GM19463 (cell line): ENCODE data around the gene SPON1.
"Not testable (repeated sequence)": the region's sequence is repeated elsewhere in the genome, so short reads cannot be mapped to it uniquely, and the experiment has no call there.

Experiments
- ATAC-seq: cut with Tn5 transposase; IDR thresholded peaks from one replicate; pipeline ENCODE4 v1.9.1; 2021; ENCODE audit warnings: mild to moderate bottlenecking, moderate library complexity; ENCODE audit not compliant: unreplicated experiment

The SPON1 gene

GRCh38 chr11:14114269-14114668 is 151.7 kb downstream of the SPON1 start:
- no peak for ATAC-seq

DNA sequence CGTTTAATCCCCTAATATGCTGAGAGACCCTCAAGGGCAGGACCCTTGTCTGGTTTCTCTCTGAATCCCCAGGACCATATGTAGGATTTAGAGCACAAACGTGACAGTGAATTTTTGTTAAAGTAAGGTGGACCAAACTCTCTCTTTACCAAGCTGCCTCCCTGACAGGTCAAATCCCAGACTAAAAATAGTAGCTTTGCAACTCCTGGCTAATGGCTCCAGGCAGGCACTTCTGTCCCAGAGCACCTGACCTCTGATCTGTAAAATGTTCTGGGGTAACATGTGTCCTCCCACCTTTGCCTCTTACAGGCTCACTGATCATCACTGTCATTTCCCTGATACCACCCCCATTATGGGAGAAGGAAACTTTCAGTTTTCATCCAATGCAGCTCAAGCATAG is 152.3 kb downstream of the SPON1 start:
- no peak for ATAC-seq

DNA sequence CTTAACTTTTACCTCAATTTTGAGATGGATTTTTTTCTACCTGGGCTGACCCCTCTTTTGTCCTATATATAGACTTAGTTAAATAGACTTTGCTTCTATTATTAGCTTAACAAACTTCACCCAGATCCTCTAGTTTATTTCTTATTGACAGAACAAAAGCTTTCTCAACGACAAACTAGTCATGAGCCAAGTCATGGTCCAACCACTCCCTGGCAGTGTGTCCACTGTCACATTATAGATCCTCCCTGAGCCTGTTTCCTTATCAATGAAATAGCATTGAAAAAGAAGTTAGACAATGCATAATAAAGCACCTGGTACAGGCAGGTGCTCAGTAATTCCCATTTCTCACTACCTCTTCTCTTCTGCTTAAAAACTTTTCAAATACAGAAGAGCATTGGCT is 155.1 kb downstream of the SPON1 start:
- no peak for ATAC-seq

- ATAC-seq, result no peak
Measured at GRCh38 chr11:14118072-14118471, 155.5 kb downstream of the SPON1 start.

DNA sequence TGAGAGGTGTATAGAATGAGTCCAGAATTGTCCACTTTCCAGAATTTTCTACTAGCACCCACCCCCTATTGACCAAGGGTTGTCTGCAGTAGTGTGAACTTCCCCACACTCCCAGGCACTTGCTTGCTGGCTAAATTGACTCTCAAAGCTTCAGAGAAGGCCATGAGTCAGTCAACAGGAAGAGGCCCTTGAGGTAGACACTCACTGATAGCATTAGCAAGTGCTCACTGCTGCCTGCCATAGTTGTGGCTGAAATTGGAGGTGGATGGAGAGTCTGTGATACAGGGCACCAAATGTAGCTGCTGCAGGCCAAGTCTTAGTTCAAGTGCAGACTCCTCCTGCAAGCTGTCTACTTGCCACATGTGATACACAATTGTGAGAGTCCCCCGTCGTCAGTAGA is 156.8 kb downstream of the SPON1 start:
- ATAC-seq, result no peak

GRCh38 chr11:14124350-14124749 is 161.8 kb downstream of the SPON1 start:
- ATAC-seq, result no peak

GRCh38 chr11:14124886-14125285 is 162.4 kb downstream of the SPON1 start:
- no peak for ATAC-seq

DNA sequence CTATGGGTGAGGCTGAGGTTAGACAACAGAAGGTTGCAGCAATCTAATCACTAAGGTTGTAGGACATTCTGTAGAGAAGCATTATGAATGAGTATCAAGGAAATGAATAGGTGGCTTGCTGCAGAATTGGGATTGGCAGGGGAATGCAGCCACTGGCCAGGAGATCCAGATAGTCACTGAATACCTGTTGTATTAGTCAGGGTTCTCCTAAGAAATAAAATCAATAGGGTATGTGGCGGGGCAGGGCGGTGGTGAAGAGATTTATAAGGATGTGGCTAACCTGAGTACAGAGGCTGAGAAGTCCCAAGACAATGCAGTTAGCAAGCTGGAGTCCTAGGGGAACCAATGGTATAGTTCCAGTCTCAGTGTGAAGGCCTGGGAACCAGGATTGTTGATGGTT is 163.0 kb downstream of the SPON1 start:
- ATAC-seq, result no peak

DNA sequence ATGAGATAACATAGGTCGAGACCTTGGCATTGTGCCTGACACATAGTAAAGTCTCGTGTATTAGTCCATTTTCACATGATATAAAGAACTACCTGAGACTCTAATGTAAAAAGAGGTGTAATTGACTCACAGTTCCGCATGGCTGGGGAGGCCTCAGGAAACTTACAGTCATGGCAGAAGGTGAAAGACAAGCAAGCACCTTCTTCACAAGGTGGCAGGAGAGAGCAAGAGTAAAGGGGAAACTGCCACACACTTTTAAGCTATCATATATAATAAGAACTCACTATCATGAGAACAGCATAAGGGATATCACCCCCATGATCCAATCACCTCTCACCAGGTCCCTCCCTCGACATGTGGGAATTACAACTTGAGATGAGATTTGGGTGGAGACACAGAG is 165.2 kb downstream of the SPON1 start:
- no peak for ATAC-seq

- ATAC-seq, result no peak
Measured at GRCh38 chr11:14132312-14132711, 169.8 kb downstream of the SPON1 start.

DNA sequence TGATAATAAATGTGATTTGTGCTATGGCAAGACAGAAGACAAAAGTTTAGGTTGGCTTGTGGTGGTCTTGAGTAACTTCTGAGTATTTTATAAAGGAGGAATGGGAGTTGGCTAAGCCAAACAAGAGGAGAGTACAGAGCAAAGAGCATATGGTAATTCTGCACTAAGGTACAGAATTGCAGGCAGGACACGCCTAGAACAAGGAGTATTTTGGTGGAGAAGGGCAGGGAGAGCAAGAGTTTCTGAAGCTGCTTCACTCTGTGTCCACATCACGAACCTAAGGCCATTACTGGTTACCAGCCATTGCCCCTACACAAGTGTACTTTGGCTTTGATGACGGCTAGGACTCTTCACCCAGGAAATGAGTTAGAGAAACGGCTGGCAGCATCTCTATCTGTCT is 170.9 kb downstream of the SPON1 start:
- no peak for ATAC-seq

GRCh38 chr11:14136561-14136960 is 174.0 kb downstream of the SPON1 start:
- ATAC-seq, result no peak

DNA sequence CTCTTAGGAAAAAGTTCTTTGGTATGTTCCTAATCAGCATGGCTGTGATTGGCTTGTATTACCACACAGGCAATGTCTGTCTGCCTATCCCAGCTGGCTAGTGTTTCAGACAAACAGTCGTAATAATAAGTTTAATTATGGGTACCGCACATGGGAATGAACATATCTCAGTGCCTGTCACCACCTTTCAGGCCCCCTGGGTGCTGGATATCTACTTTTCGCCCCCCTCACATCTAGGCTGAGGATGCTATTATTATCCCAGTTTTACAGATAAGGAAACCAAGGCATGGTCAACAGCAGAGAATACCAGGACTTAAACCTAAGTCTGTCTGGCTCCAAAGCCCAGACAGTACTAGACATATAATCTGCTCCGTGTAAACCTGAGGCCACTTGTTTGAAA is 174.8 kb downstream of the SPON1 start:
- ATAC-seq, result no peak

DNA sequence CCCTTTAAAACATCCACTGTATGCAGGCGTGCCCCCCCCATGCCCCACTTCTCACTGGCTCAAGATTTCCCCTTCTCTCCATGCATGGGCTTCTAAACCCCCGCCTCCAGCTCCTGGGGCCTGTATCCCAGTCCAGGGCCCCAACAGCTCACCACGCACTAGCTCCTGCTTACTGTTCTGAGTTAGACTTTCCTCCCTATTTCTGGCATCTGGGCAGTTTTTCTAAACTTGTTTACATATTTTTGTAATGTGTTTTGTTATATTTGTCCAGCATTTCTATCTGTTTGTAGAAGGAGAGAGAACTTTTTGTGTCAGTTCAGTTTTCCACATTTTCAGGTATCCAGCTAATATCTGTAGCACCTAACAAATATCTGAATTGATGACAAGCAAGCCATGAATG is 178.5 kb downstream of the SPON1 start:
- ATAC-seq, result no peak

DNA sequence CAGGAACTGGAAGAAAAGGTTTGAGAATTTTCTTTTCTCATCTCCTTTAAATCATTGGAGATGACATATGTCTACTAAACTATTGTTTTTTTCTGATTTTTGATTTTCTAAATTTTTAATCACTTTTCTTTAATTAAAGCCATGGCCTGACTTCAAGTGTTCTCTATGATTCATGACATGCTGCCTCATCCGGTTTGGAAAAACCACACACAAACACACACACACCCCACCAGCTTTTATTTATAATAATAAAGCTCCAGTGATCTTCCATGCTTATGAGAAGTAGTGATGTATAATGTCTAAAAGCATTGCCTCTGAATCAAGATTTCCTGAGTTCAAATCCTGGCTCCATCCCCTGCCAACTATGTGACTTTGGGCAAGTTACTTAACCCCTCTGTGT is 179.2 kb downstream of the SPON1 start:
- ATAC-seq, result no peak

GRCh38 chr11:14144934-14145333 is 182.4 kb downstream of the SPON1 start:
- ATAC-seq, result no peak

DNA sequence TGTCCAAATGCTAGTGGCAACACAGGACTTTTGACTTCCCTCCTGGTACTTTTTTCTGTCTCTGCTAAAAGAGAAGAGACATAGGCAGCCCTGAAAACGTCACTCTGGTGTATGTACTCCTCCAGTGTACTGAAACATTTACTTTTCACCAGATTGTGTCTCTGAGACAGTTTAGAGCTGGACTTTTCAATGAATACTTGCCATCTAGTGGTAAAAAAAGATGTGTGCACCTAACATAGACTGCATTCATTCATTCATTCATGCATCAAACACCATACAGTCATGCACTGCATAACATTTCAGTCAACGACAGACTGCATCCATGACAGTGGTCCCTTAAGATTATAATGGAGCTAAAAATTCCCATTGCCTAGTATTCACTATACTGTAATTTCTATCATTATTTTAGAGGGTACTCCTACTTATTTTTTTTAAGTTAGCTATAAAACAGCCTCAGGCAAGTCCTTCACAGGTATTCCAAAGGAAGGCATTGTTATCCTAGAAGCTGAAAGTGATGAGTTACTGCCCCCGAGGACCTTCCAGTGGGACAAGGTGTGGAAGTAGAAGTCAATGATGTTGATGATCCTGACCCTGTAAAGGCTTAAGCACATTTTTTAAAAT is 186.2 kb downstream of the SPON1 start:
- ATAC-seq, result no peak

DNA sequence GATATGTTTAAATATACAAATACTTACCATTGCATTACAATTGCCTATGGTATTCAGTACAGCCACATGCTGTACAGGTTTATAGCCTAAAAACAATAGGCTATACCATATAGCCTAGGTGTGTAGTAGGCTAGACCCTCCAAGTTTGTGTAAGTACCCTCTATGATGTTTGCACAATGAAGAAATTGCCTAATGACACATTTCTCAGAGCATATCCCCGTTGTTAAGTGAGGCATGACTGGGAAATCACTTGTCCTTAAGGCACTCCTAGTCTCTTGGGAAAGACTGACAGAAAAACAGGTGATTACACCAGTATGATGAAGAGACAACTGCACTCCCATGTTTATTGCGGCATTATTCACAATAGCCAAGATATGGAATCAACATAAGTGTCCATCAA is 187.2 kb downstream of the SPON1 start:
- no peak for ATAC-seq

- no peak for ATAC-seq
Measured at GRCh38 chr11:14150878-14151277, 188.4 kb downstream of the SPON1 start.

- ATAC-seq, result not testable (repeated sequence)
Measured at GRCh38 chr11:14154103-14154502, 191.6 kb downstream of the SPON1 start.

DNA sequence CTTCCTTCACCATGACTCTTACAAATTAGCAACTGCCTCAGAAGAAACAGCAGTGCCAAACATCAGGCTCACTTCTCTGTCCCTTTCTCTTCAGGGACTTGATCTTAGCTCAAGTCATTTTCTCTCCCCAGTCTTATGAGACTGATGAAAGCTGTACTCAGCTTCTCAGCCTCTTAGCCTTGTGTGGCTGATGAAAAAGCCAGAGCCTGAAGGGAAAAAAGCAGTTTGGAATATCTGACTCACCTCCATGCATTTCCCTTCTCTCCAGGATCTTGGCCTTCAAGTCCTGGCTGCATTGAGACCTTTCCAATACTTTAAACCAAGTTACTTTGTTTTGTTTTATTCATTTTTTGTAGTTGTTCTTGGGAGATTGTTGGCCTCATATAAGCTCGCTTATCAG is 195.9 kb downstream of the SPON1 start:
- no peak for ATAC-seq

- no peak for ATAC-seq
Measured at GRCh38 chr11:14163576-14163975, 201.1 kb downstream of the SPON1 start.

- not testable (repeated sequence) for ATAC-seq
Measured at GRCh38 chr11:14173679-14174078, 211.2 kb downstream of the SPON1 start.
